AG04450 (cell line): ENCODE data around the gene MYH13. TPM values are rescaled to one million over a fixed set of nuclear protein-coding genes. Genes with fewer than 3 reads are reported as not detected.

Source experiments
- CTCF ChIA-PET: fragments of 300-600, 350-600 bp; formaldehyde crosslinking; extraction: SDS; loops from one replicate; lab custom pipeline; 2022; ENCODE audit warnings: antibody characterized with exemption, inconsistent platforms; lab: Charles Lee
- POLR2A ChIA-PET: fragments of 350-600 bp; formaldehyde crosslinking; extraction: SDS; loops from one replicate; lab custom pipeline; 2021; ENCODE audit warnings: antibody characterized with exemption, inconsistent platforms; lab: Yijun Ruan, JAX
- DNase-seq: peaks from one replicate; pipeline ENCODE4 v3.0.0-alpha.2; 2011; ENCODE audit warnings: low read depth, low spot score
- H3K27ac ChIP-seq: one replicate; pipeline ENCODE4 v1.5.1; 2012; ENCODE audit warnings: low read depth, low read length, control low read depth
- H3K27me3 ChIP-seq: one replicate; pipeline ENCODE4 v1.6.0; 2012; ENCODE audit warnings: low read length; ENCODE audit not compliant: control insufficient read depth, insufficient read depth
- H3K4me3 ChIP-seq: 2 replicates; pipeline ENCODE4 v1.5.1; 2011; ENCODE audit warnings: mild to moderate bottlenecking, low read depth, low read length, control low read depth
- H3K9me3 ChIP-seq: 2 replicates; pipeline ENCODE4 v1.5.1; 2012; ENCODE audit warnings: low read length; ENCODE audit not compliant: control insufficient read depth, insufficient read depth
- CTCF ChIP-seq: IDR thresholded peaks from 2 replicates; pipeline ENCODE4 v1.5.1; 2011; ENCODE audit warnings: low read depth, low read length, control low read depth, inconsistent platforms
- polyA plus RNA-seq: library from polyadenylated mRNA; depleted of rRNA; stranded (reverse); fragments of >200 nt; gene quantifications from 2 replicates; pipeline ENCODE4 v1.2.3, GENCODE V29; 2011

Gene MYH13
- polyA plus RNA-seq, 1 experiment = not detected

GRCh38 chr17:10392880-10393279 is 20.1 kb upstream of the MYH13 start:
- no peaks in the 10 kb centered on the region for H3K27me3 ChIP-seq
- H3K4me3 ChIP-seq = no peak overlapping the region
- CTCF ChIA-PET = no interaction called here
- no peak overlapping the region for H3K27ac ChIP-seq
- no peak for DNase-seq
- peaks cover 9% of the 10 kb centered on the region for H3K9me3 ChIP-seq
- TF ChIP-seq CTCF = no peak
- POLR2A ChIA-PET = no interaction called here

GRCh38 chr17:10385871-10386270 is 13.1 kb upstream of the MYH13 start:
- CTCF ChIA-PET = no interaction called here
- no peaks in the 10 kb centered on the region for H3K27me3 ChIP-seq
- no peak for TF ChIP-seq CTCF

GRCh38 chr17:10384175-10384574 is 11.4 kb upstream of the MYH13 start:
- DNase-seq = no peak
- Histone ChIP-seq H3K4me3 (no peak overlapping the region), H3K27ac (no peak overlapping the region), H3K27me3 (no peaks in the 10 kb centered on the region), H3K9me3 (peaks cover 21% of the 10 kb centered on the region)
- POLR2A ChIA-PET = interaction anchor here (0.6 kb wide), 1 partner anchor 1317 kb away, joined by 3 read pairs; no protein-coding TSS in a partner anchor
- no peak for TF ChIP-seq CTCF
- CTCF ChIA-PET = no interaction called here

More at GRCh38 chr17:10385871-10386270, 13.1 kb upstream of the MYH13 start:
- POLR2A ChIA-PET = no interaction called here
- Histone ChIP-seq H3K4me3 (no peak overlapping the region), H3K9me3 (peaks cover 25% of the 10 kb centered on the region), H3K27ac (no peak overlapping the region)
- DNase-seq = no peak

- Histone ChIP-seq H3K4me3 (no peak overlapping the region), H3K9me3 (peaks cover 22% of the 10 kb centered on the region), H3K27ac (no peak overlapping the region), H3K27me3 (no peaks in the 10 kb centered on the region)
- no peak for TF ChIP-seq CTCF
- no peak for DNase-seq
- ChIA-PET POLR2A (no interaction called here), CTCF (no interaction called here)
Observed at GRCh38 chr17:10380631-10381408, 8.0 kb upstream of the MYH13 start.

- no peak for TF ChIP-seq CTCF
- DNase-seq = no peak
Observed at GRCh38 chr17:10370016-10370608, 2.7 kb downstream of the MYH13 start.

More at GRCh38 chr17:10370016-10370608, 2.7 kb downstream of the MYH13 start:
- Histone ChIP-seq H3K27ac (no peak overlapping the region), H3K4me3 (no peak overlapping the region), H3K27me3 (no peaks in the 10 kb centered on the region), H3K9me3 (no peaks in the 10 kb centered on the region)
- ChIA-PET POLR2A (no interaction called here), CTCF (no interaction called here)
